Umbilical cord (tissue), 1 donor: ENCODE data around the gene KRTAP19-2. TPM values are rescaled to one million over a fixed set of nuclear protein-coding genes. Genes with fewer than 3 reads are reported as not detected.

Experiments used
- total RNA-seq: library from RNA; depleted of rRNA; stranded (reverse); fragments of >200 nt; gene quantifications from one replicate; pipeline ENCODE4 v1.2.3, GENCODE V29; 2014; ENCODE audit warnings: low replicate concordance; ENCODE audit not compliant: insufficient read depth

Gene KRTAP19-2
- total RNA-seq, 1 donor from 2014 or later: 8.2 TPM

Other genes starting within 250 kb of the KRTAP19-2 start
- 9.9 TPM for gene KRTAP24-1, start 204.5 kb downstream of the KRTAP19-2 start, total RNA-seq
- not detected for gene KRTAP25-1, start 197.9 kb downstream of the KRTAP19-2 start, total RNA-seq
- not detected for gene KRTAP26-1, start 167.1 kb downstream of the KRTAP19-2 start, total RNA-seq
- gene KRTAP27-1, start 149.7 kb downstream of the KRTAP19-2 start, total RNA-seq: not detected
- not detected for gene KRTAP23-1, start 138.8 kb downstream of the KRTAP19-2 start, total RNA-seq
- 1.2 TPM for gene KRTAP13-2, start 115.2 kb downstream of the KRTAP19-2 start, total RNA-seq
- not detected for gene KRTAP13-1, start 91.4 kb downstream of the KRTAP19-2 start, total RNA-seq
- gene KRTAP13-3, start 61.5 kb downstream of the KRTAP19-2 start, total RNA-seq: not detected
- gene KRTAP13-4, start 57.2 kb downstream of the KRTAP19-2 start, total RNA-seq: 3.4 TPM
- gene KRTAP15-1, start 47.2 kb downstream of the KRTAP19-2 start, total RNA-seq: 5.5 TPM
- not detected for gene KRTAP19-1, start 7.1 kb downstream of the KRTAP19-2 start, total RNA-seq
- gene KRTAP19-3, start 4.6 kb upstream of the KRTAP19-2 start, total RNA-seq: not detected
- gene KRTAP19-4, start 9.7 kb upstream of the KRTAP19-2 start, total RNA-seq: not detected
- 13.0 TPM for gene KRTAP19-5, start 14.7 kb upstream of the KRTAP19-2 start, total RNA-seq
- gene KRTAP19-6, start 54.4 kb upstream of the KRTAP19-2 start, total RNA-seq: not detected
- gene KRTAP19-7, start 73.9 kb upstream of the KRTAP19-2 start, total RNA-seq: not detected
- gene KRTAP22-2, start 103.0 kb upstream of the KRTAP19-2 start, total RNA-seq: not detected
- not detected for gene KRTAP6-3, start 105.0 kb upstream of the KRTAP19-2 start, total RNA-seq
- gene KRTAP6-2, start 111.5 kb upstream of the KRTAP19-2 start, total RNA-seq: not detected
- not detected for gene KRTAP22-1, start 113.7 kb upstream of the KRTAP19-2 start, total RNA-seq
- not detected for gene KRTAP6-1, start 126.5 kb upstream of the KRTAP19-2 start, total RNA-seq
- 28.4 TPM for gene KRTAP20-1, start 129.0 kb upstream of the KRTAP19-2 start, total RNA-seq
- gene KRTAP20-4, start 133.2 kb upstream of the KRTAP19-2 start, total RNA-seq: not detected
- gene KRTAP20-2, start 147.8 kb upstream of the KRTAP19-2 start, total RNA-seq: 3.9 TPM
- not detected for gene KRTAP20-3, start 155.4 kb upstream of the KRTAP19-2 start, total RNA-seq
- not detected for gene KRTAP21-3, start 231.3 kb upstream of the KRTAP19-2 start, total RNA-seq